ENCODE measurements around the gene SH3BP5L.

Gene SH3BP5L

GRCh38 chr1:248812736-248813425 is 12.8 kb downstream of the SH3BP5L start:
- Histone ChIP-seq H3K4me2 (no peak overlapping the region), H4K20me1 (ENCODE audit: insufficient read depth) (no peaks in the 10 kb centered on the region), H3K27ac (no peak overlapping the region), H3K27me3 (ENCODE audit: insufficient read depth, low read depth) (no peaks in the 10 kb centered on the region), H3K79me2 (ENCODE audit: insufficient read depth, low read depth) (no peaks in the 10 kb centered on the region), H3K36me3 (ENCODE audit: insufficient read depth) (no peaks in the 10 kb centered on the region), H2AFZ (ENCODE audit: low read depth) (no peak overlapping the region), H3K9ac (no peak overlapping the region), H3K4me3 (IDR thresholded peaks at IDR 0.05; ENCODE audit: insufficient read depth, low read depth, low read length) (no peak overlapping the region), H3K4me1 (ENCODE audit: low read depth, poor library complexity, severe bottlenecking) (no peaks in the 10 kb centered on the region)
- no peak for TF ChIP-seq CTCF (conservative IDR thresholded peaks at IDR 0.05; ENCODE audit: low read depth, low read length)

GRCh38 chr1:248811514-248812490 is 13.9 kb downstream of the SH3BP5L start:
- H3K4me1 ChIP-seq (ENCODE audit: low read depth, poor library complexity, severe bottlenecking) = peaks cover under 1% of the 10 kb centered on the region
- H3K4me2 ChIP-seq = no peak overlapping the region
- no peak overlapping the region for H3K9ac ChIP-seq
- no peak overlapping the region for H3K4me3 ChIP-seq (IDR thresholded peaks at IDR 0.05; ENCODE audit: insufficient read depth, low read depth, low read length)
- H3K79me2 ChIP-seq (ENCODE audit: insufficient read depth, low read depth) = no peaks in the 10 kb centered on the region
- no peak overlapping the region for H3K27ac ChIP-seq
- no peaks in the 10 kb centered on the region for H3K27me3 ChIP-seq (ENCODE audit: insufficient read depth, low read depth)
- TF ChIP-seq CTCF (conservative IDR thresholded peaks at IDR 0.05; ENCODE audit: low read depth, low read length) = no peak
- no peaks in the 10 kb centered on the region for H3K36me3 ChIP-seq (ENCODE audit: insufficient read depth)
- no peak overlapping the region for H2AFZ ChIP-seq (ENCODE audit: low read depth)
- no peaks in the 10 kb centered on the region for H4K20me1 ChIP-seq (ENCODE audit: insufficient read depth)

GRCh38 chr1:248810727-248811513 is 14.8 kb downstream of the SH3BP5L start:
- TF ChIP-seq CTCF (conservative IDR thresholded peaks at IDR 0.05; ENCODE audit: low read depth, low read length) = no peak
- H3K27ac ChIP-seq = no peak overlapping the region
- H2AFZ ChIP-seq (ENCODE audit: low read depth) = no peak overlapping the region
- H3K79me2 ChIP-seq (ENCODE audit: insufficient read depth, low read depth) = no peaks in the 10 kb centered on the region
- H3K36me3 ChIP-seq (ENCODE audit: insufficient read depth) = no peaks in the 10 kb centered on the region
- peaks cover 9% of the 10 kb centered on the region for H3K4me1 ChIP-seq (ENCODE audit: low read depth, poor library complexity, severe bottlenecking)
- no peak overlapping the region for H3K4me2 ChIP-seq
- no peak overlapping the region for H3K9ac ChIP-seq
- H3K4me3 ChIP-seq (IDR thresholded peaks at IDR 0.05; ENCODE audit: insufficient read depth, low read depth, low read length) = no peak overlapping the region
- H3K27me3 ChIP-seq (ENCODE audit: insufficient read depth, low read depth) = no peaks in the 10 kb centered on the region
- no peaks in the 10 kb centered on the region for H4K20me1 ChIP-seq (ENCODE audit: insufficient read depth)

- no peak overlapping the region for H2AFZ ChIP-seq (ENCODE audit: low read depth)
- no peak overlapping the region for H3K4me2 ChIP-seq
- no peaks in the 10 kb centered on the region for H3K36me3 ChIP-seq (ENCODE audit: insufficient read depth)
- no peaks in the 10 kb centered on the region for H3K27me3 ChIP-seq (ENCODE audit: insufficient read depth, low read depth)
- no peaks in the 10 kb centered on the region for H3K79me2 ChIP-seq (ENCODE audit: insufficient read depth, low read depth)
- H3K4me1 ChIP-seq (ENCODE audit: low read depth, poor library complexity, severe bottlenecking) = peaks cover 12% of the 10 kb centered on the region
- no peak for TF ChIP-seq CTCF (conservative IDR thresholded peaks at IDR 0.05; ENCODE audit: low read depth, low read length)
- no peak overlapping the region for H3K9ac ChIP-seq
- no peak overlapping the region for H3K4me3 ChIP-seq (IDR thresholded peaks at IDR 0.05; ENCODE audit: insufficient read depth, low read depth, low read length)
- H3K27ac ChIP-seq = no peak overlapping the region
- H4K20me1 ChIP-seq (ENCODE audit: insufficient read depth) = no peaks in the 10 kb centered on the region
These were observed 15.6 kb downstream of the SH3BP5L start for GRCh38 chr1:248810000-248810726.

Measured in KMS-11 (cell line).